Ecto neural progenitor cell (in vitro differentiated cells): ENCODE data around the gene SH3YL1.

Experiments used
- DNase-seq: peaks from one replicate; pipeline ENCODE4 v3.0.0-alpha.2; 2018; ENCODE audit warnings: low spot score

SH3YL1 gene

GRCh38 chr2:213932-214693 is 49.7 kb downstream of the SH3YL1 start:
- DNase-seq, result no peak

DNA sequence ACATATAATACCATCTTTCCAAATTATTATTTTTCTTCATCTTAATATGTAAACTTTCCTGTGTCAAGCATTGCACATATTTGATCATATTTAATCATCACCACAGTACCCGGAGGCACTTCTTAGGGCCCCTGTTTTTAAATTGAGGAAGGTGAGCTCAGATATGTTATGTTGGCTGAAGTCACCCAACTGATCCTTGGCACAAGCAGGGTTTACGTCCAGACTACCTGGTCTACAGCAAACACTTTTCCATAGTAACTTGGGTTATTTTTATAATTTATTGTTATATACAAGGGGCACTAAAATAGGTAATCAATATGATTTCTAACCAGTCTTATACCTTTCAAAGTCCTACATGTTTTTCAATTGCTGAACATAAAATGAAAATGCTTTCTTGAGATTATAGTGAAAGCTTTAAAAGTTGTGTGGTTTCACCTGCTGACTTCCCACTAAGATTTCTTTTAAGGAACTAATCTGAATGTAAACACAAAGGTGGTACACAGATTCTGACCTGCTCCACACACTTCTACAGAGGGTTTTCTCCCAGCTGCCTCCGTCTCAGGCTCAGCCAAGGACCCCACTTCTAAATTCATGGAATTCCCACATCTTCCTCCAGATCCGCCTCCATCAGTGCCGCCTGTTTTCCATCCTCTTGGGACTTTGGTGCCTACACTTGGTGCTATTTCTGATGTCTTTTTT is 52.2 kb downstream of the SH3YL1 start:
- DNase-seq, result no peak

DNA sequence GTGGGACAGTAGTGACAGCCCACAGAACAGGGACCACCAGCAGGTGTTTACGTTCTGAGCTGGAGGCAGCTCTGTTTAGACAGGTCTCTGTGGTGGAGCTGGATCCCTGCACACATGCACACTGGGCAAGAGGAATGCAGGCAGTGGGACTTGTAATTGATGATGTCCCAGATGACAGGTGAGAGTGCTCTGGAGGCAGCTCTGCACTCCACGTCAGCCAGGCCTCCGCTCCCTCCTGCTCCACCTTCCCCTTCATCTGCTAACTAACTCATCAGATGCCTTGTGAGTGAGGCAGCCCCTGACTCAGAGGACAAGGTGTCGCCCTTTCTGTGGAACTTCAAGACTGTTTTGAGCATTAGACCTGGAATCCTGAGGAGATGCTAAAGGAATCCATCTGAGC is 53.2 kb downstream of the SH3YL1 start:
- DNase-seq, result no peak

DNA sequence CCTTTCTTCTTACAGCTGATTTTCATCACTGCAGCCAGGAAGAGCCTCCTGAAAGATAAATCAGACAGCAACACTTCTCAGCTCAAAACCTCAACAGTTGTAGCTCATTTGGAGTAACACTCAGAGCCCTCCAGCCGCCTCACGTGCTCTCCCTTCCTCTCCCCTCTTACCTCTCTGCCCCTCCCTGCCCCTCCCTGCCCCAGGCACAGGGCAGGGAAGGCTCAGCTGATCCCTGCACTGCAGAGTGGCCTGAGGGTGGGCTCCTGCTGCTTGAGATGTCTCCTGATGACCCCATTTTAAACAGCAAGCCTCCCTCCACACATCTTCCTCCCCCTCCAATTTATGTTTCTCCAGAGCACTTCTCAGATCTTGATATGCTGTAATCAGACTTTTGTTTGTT is 54.4 kb downstream of the SH3YL1 start:
- no peak for DNase-seq

- no peak for DNase-seq
Observed at GRCh38 chr2:208335-208734, 55.5 kb downstream of the SH3YL1 start.

DNA sequence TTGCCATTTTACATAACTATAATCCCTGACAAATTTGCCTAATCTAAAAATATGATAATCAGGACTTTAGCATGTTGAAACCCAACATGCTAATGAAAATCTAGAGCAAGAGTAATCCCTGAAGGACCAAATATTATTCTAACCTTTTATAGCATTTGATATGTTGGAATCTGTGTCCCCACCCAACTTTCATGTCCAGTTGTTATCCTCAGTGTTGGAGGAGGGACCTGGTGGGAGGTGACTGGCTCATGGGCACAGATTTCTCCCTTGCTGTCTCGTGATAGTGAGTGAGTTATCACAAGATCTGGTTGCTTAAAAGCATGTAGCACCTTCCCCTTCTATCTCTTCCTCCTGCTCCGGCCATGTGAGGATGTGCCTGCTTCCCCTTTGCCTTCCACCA is 59.8 kb downstream of the SH3YL1 start:
- no peak for DNase-seq

- DNase-seq, result no peak
Observed at GRCh38 chr2:203401-203800, 60.4 kb downstream of the SH3YL1 start.

DNA sequence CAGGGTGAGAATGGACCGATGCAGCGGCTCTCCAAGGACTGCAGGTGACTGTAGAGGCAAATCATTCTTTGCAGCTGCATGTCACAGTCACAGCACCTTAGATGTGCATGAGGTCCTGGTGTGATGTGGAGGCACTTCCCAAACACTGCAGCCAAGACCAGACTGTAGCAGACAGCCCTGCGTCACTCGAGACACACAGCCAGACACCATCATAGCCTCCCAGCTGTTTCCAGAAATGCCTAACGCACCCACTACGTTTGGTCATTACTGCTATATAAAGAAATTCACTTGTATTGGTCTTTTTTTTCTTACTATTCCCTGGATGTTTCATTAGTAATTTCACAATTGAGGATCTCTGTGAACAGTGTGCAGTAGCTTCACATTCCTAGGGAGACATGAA is 60.9 kb downstream of the SH3YL1 start:
- DNase-seq, result no peak

DNA sequence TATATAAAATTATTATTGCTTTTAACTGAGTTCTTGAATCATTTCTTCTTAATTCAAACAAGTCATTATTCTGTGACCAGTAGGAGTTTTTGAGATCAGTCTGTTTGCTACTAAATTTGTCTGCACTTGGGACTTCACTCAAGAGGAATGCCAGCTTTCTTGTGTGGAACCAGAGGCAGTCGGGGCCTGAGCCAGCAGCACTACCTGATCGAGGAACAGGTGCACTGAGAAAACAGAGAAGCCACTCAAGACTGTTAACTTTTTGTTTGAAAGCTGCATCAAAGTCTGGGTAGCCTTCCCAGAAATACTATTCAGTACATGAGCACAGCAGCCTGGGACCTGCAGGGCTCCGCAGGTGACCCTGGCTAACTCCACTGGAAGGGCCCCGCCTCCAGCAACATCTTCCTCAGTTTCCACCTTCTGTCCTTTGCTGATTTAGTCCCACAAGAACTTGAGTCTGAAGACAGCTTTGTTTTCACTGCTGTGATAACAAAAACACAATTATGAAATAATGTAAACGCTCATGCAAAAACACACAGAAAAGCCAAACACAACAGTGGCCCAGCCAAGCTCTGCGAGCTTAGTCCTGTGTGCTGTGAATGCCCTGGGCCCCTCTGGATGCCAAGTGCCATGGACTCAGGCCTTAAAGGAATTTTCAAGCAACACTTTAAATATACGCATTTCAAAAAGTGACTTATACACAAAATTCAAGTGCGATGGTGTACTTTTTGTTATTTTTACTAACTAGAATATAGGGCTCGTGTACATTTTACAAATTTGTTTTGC is 62.0 kb downstream of the SH3YL1 start:
- DNase-seq, result no peak

- DNase-seq, result no peak
Observed at GRCh38 chr2:199041-199966, 64.5 kb downstream of the SH3YL1 start.

DNA sequence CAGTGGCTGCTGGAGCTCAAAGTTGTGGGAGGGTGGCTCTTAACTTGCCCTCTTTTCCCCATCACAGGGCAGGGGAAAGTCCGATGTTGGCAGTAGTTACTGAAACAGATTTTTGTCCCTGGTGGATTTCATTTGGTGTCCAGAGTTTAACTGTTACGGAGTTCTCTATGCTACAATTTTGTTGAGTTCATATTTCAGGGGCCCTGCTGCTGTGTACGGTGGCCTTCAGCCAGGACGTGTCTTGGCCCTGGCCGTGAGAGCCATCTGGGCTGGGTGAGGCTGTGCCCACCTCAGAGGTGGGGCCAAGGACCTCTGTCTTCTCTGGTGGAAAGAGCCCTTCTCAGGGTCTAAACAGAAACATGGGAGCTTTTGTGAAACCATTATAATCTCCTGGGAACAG is 67.4 kb downstream of the SH3YL1 start:
- DNase-seq, result no peak

DNA sequence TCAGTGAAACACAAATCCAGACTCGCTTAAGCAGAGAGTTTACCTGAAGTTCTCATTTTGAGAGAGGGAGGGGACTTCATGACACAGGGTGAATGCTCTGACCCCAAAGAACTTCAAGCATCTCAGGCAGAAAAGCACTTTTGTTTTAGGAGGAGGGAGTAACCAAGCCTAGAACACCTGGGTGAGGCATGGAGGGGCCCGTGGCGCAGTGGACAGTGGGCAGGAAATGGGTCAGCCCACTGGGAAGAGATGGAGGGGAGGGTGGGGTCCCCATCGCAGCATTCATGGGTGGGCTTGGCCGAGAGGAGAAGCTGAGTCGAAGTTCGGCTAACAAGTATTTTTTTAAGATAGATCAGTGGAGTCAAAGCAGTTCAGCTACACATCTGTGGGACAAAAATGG is 67.9 kb downstream of the SH3YL1 start:
- DNase-seq, result no peak

DNA sequence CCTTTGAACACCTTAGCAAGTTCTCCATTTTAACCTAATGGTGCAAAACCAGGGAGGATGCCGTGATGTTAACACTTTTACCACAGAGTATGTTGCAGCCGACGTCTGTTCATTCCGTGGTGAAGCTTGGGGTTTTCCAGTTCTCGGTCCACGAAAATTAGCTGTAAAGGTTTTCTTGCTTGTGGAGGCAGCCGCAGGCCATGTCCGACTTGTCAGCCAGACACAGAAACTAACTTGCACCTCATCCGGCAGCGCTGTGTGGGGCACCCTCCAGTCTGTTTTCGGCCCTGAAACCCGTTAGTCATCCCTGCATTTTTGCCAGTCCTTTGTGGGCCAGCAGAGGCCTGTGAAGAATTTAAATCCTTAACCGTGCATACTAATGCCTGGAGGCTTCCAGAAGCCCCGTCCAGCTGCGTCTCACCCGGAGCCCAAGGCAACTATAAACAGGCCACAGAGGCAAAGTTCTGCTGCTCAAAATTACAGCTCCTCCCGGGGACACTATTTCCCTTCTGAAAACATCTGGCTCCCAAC is 70.6 kb downstream of the SH3YL1 start:
- DNase-seq, result no peak

DNA sequence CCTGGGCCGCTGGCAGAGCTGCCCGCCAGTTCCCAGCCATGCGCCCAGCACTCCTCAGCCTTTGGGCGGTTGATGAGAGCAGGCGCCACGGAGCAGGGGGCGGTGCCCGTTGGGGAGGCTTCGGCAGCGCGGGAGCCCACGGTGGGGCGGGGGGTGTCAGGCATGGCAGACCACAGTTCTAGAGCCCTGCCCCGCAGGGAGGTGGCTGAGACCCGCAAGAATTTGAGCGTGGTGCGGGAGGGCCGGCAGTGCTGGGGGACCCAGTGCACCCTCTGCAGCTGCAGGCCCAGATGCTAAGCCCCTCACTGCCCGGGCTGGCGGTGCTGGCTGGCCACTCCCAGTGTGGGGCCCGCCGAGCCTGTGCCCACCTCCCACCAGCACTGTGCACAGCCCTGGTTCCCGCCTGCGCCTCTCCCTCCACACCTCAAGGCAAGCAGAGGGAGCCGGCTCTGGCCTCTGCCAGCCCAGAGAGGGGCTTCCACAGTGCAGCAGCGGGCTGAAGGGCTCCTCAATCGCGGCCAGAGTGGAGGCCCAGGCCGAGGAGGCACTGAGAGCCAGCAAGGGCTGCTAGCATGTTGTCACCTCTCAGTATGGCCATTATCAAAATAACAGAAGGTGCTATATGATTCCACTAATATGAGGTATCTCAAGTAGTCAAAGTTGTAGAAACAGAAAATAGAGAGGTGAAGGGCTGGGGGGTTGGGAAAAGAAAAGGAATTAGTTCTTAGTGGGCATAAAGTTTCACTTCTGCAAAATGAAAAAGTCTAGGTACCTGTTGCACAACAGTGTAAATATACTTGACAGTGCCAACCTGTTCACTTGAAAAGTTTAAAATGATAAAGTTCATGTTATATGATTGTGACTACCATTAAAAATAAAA is 72.3 kb downstream of the SH3YL1 start:
- no peak for DNase-seq

DNA sequence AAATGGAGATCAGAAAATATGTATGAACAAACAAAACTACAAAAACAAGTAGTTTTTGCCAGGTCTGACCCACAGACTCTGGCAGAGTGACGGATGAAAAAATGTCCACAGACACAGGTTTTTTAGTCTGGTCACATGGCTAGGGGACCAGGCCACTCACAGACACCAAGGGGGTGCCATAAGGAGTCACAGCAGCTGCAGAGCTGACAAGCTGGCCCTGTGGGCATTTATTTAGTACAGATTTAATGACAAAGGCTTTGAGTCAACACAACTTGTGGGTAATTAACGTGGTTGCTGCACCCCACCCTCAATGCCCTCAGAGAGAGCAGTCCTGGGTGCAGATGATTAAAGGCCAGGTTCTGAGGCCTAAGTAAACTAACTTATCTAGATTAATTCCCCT is 76.0 kb downstream of the SH3YL1 start:
- DNase-seq, result no peak

DNA sequence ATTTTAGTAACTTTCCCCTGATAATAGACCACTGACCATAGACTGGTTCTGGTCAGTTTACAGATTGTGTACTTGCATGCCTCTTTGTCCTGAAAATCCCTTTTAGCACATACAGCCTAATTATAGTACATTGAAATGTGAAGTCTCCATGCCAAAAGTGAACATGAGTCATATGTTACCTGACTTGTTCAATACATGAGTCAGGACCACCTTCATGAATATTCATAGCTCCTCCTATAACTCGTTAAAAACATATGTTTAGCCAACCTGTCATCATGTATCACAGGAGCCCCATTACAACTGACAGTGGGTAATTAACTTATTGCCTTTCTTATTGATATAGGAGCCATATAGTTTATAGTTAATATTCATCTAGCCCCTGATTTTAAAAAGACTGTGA is 78.6 kb downstream of the SH3YL1 start:
- DNase-seq, result no peak

DNA sequence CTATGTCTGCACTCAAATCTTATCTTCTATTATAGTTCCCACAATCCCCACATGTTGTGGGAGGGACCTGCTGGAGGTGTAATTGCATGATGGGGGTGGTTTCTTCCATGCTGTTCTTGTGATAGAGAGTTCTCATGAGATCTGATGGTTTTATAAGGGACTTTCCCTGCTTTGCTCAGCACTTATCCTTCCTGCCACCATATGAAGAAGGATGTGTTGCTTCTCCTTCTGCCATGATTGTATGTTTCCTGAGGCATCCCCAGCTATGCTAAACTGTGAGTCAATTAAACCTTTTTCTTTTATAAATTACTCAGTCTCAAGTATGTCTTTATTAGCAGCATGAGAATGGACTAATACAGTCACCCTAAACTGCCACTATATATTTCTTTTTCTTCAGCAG is 79.1 kb downstream of the SH3YL1 start:
- DNase-seq, result no peak

DNA sequence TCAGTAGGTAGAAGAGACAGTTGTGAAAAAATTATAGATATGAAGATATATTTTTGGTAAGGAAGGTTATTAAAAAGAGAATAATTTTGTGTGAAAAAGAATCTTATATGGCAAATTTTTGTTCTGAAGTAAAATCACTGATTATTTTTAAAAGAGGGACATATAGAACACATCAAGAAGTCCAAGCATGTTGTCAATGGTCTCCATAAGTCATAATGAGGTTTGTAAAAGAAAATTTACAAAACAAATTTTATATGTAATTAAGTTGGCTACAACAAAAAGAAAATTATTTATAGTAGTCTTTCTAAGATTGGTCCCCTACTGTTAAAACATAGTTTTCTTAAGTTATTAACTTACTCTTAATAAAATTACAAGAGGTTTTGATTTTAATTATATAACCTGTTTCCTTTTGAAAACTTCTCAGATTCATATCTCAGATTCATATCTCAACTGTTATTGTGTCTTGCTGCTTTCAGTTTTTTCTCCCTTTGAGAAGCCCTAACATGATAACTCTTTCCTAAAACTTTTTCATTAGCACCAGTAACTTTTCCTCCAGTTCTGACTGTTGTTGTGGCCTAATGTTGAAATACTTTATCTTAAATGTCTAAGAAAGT is 81.2 kb downstream of the SH3YL1 start:
- no peak for DNase-seq

GRCh38 chr2:180311-180710 is 83.5 kb downstream of the SH3YL1 start:
- no peak for DNase-seq

DNA sequence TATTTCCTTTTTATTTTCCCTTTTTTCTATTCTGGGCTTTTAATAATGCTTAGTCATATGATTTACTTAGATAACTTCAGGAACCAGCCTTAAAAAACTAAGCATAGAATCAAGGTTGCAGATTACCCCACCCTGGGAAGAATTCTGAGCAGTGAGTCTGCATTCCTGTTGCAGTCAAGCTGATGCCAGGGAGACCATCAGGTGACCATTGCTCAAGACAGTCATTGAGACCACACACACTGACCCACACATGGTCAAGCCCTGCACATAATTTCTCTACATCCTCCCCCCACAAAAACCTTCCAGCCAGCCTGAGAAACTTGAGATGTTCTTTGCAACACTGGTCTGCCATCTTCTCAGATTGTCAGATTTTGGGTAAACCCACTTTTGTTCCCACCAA is 83.9 kb downstream of the SH3YL1 start:
- DNase-seq, result no peak
